Endodermal cell (in vitro differentiated cells): Measurements from ENCODE around the gene KRT7. TPM values are rescaled to one million over a fixed set of nuclear protein-coding genes. Genes with fewer than 3 reads are reported as not detected.

Source experiments
- DNase-seq: peaks from one replicate; pipeline ENCODE4 v3.0.0-alpha.2; 2017
- H3K27ac ChIP-seq: 2 replicates; pipeline ENCODE4 v1.5.1; 2013; ENCODE audit warnings: mild to moderate bottlenecking, low read depth, low read length, moderate library complexity
- H3K27me3 ChIP-seq: 2 replicates; pipeline ENCODE4 v1.6.1; 2013; ENCODE audit warnings: mild to moderate bottlenecking, low read length, moderate library complexity; ENCODE audit not compliant: insufficient read depth, control insufficient read depth, poor library complexity, severe bottlenecking
- H3K36me3 ChIP-seq: 2 replicates; pipeline ENCODE4 v1.7.0; 2013; ENCODE audit warnings: mild to moderate bottlenecking, low read length, moderate library complexity; ENCODE audit not compliant: control insufficient read depth, insufficient read depth
- H3K4me1 ChIP-seq: one replicate; pipeline ENCODE4 v1.7.0; 2013; ENCODE audit warnings: low read length; ENCODE audit not compliant: control insufficient read depth, insufficient read depth
- H3K4me3 ChIP-seq: 2 replicates; pipeline ENCODE4 v1.5.1; 2013; ENCODE audit warnings: mild to moderate bottlenecking, low read length, moderate library complexity
- H3K9ac ChIP-seq: 2 replicates; pipeline ENCODE4 v1.6.1; 2013; ENCODE audit warnings: mild to moderate bottlenecking, low read length, moderate library complexity; ENCODE audit not compliant: poor library complexity, severe bottlenecking; ENCODE audit errors: extremely low read depth
- H3K9me3 ChIP-seq: 2 replicates; pipeline ENCODE4 v1.6.1; 2013; ENCODE audit warnings: mild to moderate bottlenecking, low read length, moderate library complexity; ENCODE audit not compliant: control insufficient read depth
- H3K27ac Mint-ChIP-seq: 2 replicates; pipeline ENCODE4 v1.8.0; 2020; ENCODE audit warnings: mixed read lengths
- H3K27me3 Mint-ChIP-seq: 2 replicates; pipeline ENCODE4 v1.8.0; 2021; ENCODE audit warnings: mild to moderate bottlenecking, mixed read lengths; ENCODE audit not compliant: insufficient read depth
- H3K36me3 Mint-ChIP-seq: 2 replicates; pipeline ENCODE4 v1.8.0; 2020; ENCODE audit warnings: low read depth, mixed read lengths
- H3K4me1 Mint-ChIP-seq: 2 replicates; pipeline ENCODE4 v1.8.0; 2020; ENCODE audit warnings: mixed read lengths
- H3K4me3 Mint-ChIP-seq: 2 replicates; pipeline ENCODE4 v1.8.0; 2020; ENCODE audit warnings: mild to moderate bottlenecking, moderate library complexity, mixed read lengths
- H3K9me3 Mint-ChIP-seq: 2 replicates; pipeline ENCODE4 v1.8.0; 2020; ENCODE audit warnings: mild to moderate bottlenecking, mixed read lengths
- WGBS, 2 experiments: methylation state at CpG; one replicate each; pipeline versions ENCODE4 v1.1.5 to v1.1.7; 2013; ENCODE audit warnings: missing lambda C conversion rate in 2 of 2, mixed read lengths in 1 of 2; ENCODE audit not compliant: insufficient coverage in 1 of 2, insufficient read length in 1 of 2; 5-methylcytosine and 5-hydroxymethylcytosine counted together
- total RNA-seq, 2 donors: library from RNA; stranded (reverse); fragmentation: NEBNext Ultra II Directional in 1 of 2; extraction: Animal tissue kit (Norgen Biotek cat#: 25700) in 1 of 2; gene quantifications; 2 replicates in 1 of 2; 3 replicates in 1 of 2; pipeline ENCODE4 v1.2.1, GENCODE V29; 2021
- TF ChIP-seq, protein P1 (sequence below): fragments of 200-600 bp; sonication (generic); conservative IDR thresholded peaks from 2 replicates; pipeline ENCODE4 v1.5.0; 2021; ENCODE audit warnings: antibody characterized with exemption, mild to moderate bottlenecking

KRT7 gene
- total RNA-seq, 2 donors from 2014 or later: 1.5 TPM; not detected in 1

DNA sequence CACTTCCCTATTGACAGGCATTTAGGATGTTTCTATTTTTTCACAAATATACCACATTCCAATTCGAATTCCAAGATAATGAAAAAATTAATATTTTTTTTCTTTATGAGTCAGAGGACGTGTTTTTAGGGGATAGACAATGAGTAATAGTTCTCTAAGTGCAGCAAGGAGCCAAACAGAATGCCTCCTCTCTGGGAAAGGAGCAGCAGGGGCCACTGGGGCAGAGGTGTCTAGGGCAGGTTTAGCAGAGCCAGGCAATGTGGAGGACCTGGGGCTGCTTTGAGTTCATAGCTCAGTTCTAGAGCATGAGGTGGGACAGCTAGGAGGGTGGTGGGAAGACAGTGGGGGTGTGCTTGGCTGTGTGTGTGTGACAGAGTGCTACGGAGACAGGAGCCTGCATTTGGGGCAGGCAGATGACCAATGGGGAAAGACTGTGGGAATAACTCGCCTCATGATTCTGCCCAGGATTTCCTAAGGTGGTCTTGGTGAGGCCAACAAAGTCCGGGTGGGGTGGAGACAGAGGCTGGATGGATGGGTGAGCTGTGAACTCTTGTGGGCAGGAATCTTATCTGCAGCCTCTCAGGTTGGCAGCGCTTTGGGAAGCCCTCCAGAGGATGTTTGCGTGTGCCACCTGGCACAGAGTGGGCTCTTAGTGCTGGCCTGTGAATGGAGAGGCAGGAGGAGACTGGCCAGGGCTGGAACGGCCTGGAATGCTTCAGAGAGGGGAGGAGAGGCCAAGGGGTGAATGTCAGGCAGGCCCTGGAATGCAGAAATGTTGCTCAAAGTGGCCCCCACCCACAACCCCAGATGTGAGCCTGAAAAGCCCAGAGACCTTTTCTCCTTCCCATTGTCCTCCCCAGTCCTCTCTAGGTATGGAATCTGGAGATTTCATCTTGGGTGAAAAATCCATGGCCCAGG lies 2.4 kb upstream of the KRT7 start:
- no peaks in the 10 kb centered on the region for H3K4me1 Mint-ChIP-seq
- Histone ChIP-seq H3K4me1 (no peaks in the 10 kb centered on the region), H3K27ac (no peak overlapping the region), H3K36me3 (no peaks in the 10 kb centered on the region), H3K27me3 (peaks cover 87% of the 10 kb centered on the region), H3K4me3 (no peak overlapping the region), H3K9me3 (no peaks in the 10 kb centered on the region), H3K9ac (no peak overlapping the region)
- no peak overlapping the region for H3K4me3 Mint-ChIP-seq
- TF ChIP-seq, protein P1, sequence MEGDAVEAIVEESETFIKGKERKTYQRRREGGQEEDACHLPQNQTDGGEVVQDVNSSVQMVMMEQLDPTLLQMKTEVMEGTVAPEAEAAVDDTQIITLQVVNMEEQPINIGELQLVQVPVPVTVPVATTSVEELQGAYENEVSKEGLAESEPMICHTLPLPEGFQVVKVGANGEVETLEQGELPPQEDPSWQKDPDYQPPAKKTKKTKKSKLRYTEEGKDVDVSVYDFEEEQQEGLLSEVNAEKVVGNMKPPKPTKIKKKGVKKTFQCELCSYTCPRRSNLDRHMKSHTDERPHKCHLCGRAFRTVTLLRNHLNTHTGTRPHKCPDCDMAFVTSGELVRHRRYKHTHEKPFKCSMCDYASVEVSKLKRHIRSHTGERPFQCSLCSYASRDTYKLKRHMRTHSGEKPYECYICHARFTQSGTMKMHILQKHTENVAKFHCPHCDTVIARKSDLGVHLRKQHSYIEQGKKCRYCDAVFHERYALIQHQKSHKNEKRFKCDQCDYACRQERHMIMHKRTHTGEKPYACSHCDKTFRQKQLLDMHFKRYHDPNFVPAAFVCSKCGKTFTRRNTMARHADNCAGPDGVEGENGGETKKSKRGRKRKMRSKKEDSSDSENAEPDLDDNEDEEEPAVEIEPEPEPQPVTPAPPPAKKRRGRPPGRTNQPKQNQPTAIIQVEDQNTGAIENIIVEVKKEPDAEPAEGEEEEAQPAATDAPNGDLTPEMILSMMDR: no peak
- no peak overlapping the region for H3K27ac Mint-ChIP-seq
- peaks cover 86% of the 10 kb centered on the region for H3K27me3 Mint-ChIP-seq
- H3K9me3 Mint-ChIP-seq: no peaks in the 10 kb centered on the region
- 80 to 83% methylated on average over 5 to 7 of the region's 8 CpGs for WGBS, 2 experiments
- no peak for DNase-seq
- no peaks in the 10 kb centered on the region for H3K36me3 Mint-ChIP-seq

- no peaks in the 10 kb centered on the region for H3K4me1 Mint-ChIP-seq
- DNase-seq: no peak
- Histone ChIP-seq H3K9ac (no peak overlapping the region), H3K9me3 (no peaks in the 10 kb centered on the region), H3K27me3 (peaks cover 86% of the 10 kb centered on the region), H3K36me3 (no peaks in the 10 kb centered on the region), H3K4me1 (no peaks in the 10 kb centered on the region), H3K27ac (no peak overlapping the region), H3K4me3 (no peak overlapping the region)
- WGBS, 2 experiments: 82 to 88% methylated on average over 13 to 16 of the region's 16 CpGs
- no peak overlapping the region for H3K27ac Mint-ChIP-seq
- TF ChIP-seq, protein P1: no peak
- no peaks in the 10 kb centered on the region for H3K36me3 Mint-ChIP-seq
- no peak overlapping the region for H3K4me3 Mint-ChIP-seq
- H3K9me3 Mint-ChIP-seq: no peaks in the 10 kb centered on the region
- H3K27me3 Mint-ChIP-seq: peaks cover 87% of the 10 kb centered on the region
Observed at GRCh38 chr12:52231305-52232202, 1.5 kb upstream of the KRT7 start.

DNA sequence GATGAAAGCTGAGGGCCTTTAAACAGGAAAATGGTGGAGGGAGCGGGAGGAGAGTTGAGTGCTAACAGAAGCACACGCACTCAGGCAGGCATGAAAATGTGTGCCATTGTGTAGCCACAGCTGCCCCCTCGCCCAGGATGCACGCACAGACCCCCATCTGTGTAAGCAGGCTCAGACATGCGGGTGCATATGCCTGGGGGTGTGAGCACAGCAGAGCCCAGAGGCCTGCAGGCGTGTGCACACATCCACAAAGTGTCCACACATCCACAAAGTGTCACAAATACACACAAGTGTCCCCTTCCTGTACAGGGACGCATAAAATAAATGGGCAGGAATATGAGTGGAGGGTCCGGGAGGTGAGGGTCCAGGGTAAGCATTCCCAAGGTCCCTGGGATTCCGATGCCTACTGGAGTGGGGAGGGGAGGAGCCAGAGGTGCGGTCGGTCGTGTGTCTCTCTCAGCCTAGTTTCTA lies 805 bp upstream of the KRT7 start:
- Histone ChIP-seq H3K27me3 (peaks cover 80% of the 10 kb centered on the region), H3K4me1 (no peaks in the 10 kb centered on the region), H3K4me3 (no peak overlapping the region), H3K9ac (no peak overlapping the region), H3K27ac (no peak overlapping the region), H3K9me3 (no peaks in the 10 kb centered on the region), H3K36me3 (no peaks in the 10 kb centered on the region)
- no peak overlapping the region for H3K4me3 Mint-ChIP-seq
- no peaks in the 10 kb centered on the region for H3K36me3 Mint-ChIP-seq
- no peaks in the 10 kb centered on the region for H3K9me3 Mint-ChIP-seq
- H3K27me3 Mint-ChIP-seq: peaks cover 85% of the 10 kb centered on the region
- TF ChIP-seq, protein P1: no peak
- no peaks in the 10 kb centered on the region for H3K4me1 Mint-ChIP-seq
- H3K27ac Mint-ChIP-seq: no peak overlapping the region
- WGBS, 2 experiments: 73 to 84% methylated on average over 8 to 12 of the region's 12 CpGs
- DNase-seq: no peak
